22Rv1 (cell line): Measurements from ENCODE around the gene PCK2.

Experiments used
- H3K27ac ChIP-seq: fragments of 450-650 bp; 2 replicates; pipeline ENCODE4 v1.5.1; 2017
- ZFX ChIP-seq: fragments of 450-650 bp; IDR thresholded peaks from 2 replicates; pipeline ENCODE4 v1.6.1; 2017; ENCODE audit warnings: antibody characterized with exemption, borderline replicate concordance
- TF ChIP-seq, protein P1 (sequence below): fragments of 450-650 bp; IDR thresholded peaks from 2 replicates; pipeline ENCODE4 v1.5.1; 2017; ENCODE audit warnings: mild to moderate bottlenecking

The PCK2 gene

GRCh38 chr14:24054324-24054641 lies 39.8 kb upstream of the PCK2 start:
- no peak for TF ChIP-seq ZFX
- TF ChIP-seq, protein P1, sequence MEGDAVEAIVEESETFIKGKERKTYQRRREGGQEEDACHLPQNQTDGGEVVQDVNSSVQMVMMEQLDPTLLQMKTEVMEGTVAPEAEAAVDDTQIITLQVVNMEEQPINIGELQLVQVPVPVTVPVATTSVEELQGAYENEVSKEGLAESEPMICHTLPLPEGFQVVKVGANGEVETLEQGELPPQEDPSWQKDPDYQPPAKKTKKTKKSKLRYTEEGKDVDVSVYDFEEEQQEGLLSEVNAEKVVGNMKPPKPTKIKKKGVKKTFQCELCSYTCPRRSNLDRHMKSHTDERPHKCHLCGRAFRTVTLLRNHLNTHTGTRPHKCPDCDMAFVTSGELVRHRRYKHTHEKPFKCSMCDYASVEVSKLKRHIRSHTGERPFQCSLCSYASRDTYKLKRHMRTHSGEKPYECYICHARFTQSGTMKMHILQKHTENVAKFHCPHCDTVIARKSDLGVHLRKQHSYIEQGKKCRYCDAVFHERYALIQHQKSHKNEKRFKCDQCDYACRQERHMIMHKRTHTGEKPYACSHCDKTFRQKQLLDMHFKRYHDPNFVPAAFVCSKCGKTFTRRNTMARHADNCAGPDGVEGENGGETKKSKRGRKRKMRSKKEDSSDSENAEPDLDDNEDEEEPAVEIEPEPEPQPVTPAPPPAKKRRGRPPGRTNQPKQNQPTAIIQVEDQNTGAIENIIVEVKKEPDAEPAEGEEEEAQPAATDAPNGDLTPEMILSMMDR: no peak

GRCh38 chr14:24054646-24055045 lies 39.5 kb upstream of the PCK2 start:
- TF ChIP-seq, protein P1: no peak
- TF ChIP-seq ZFX: no peak

More at GRCh38 chr14:24054324-24054641, 39.8 kb upstream of the PCK2 start:
- no peak overlapping the region for H3K27ac ChIP-seq

DNA sequence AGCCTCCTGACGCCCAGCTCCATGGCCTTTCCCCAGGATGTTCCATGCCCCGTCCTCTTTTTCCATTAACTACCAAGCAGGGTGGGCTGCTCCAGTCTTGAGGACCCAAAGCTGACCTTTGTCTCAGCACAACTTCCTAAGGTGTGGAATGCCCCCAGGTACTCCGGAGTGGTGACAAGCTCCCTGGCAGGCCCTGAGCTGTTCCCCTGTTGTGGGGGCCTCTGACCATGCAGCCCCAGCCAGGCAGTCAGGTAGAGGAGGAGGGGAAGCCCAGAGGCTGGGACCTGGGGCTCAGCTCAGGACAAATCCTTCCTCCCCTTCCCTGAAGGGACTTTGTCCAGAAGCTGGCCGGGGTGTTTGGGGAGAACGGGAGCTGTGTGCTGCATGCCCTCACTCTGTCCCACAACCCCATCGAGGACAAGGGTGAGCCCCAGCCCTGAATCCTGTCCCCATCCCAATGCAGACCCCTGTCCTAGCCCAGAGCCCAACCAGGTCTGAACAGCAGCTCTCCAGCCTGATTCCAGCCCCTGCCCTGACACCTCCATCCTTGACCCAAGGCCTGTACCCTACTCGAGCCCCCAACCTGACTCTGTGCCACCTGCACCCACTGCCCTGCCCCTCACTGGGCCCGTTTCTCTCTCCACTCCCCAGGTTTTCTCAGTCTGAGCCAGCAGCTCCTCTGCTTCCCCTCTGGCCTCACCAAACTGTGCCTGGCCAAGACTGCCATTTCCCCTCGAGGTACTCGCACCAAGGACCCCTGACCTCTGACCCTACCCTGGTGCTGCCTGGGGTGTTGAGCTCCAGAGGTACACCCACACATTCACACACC lies 37.9 kb upstream of the PCK2 start:
- TF ChIP-seq, protein P1: no peak
- no peak for TF ChIP-seq ZFX
- no peak overlapping the region for H3K27ac ChIP-seq

More at GRCh38 chr14:24054646-24055045, 39.5 kb upstream of the PCK2 start:
- no peak overlapping the region for H3K27ac ChIP-seq

DNA sequence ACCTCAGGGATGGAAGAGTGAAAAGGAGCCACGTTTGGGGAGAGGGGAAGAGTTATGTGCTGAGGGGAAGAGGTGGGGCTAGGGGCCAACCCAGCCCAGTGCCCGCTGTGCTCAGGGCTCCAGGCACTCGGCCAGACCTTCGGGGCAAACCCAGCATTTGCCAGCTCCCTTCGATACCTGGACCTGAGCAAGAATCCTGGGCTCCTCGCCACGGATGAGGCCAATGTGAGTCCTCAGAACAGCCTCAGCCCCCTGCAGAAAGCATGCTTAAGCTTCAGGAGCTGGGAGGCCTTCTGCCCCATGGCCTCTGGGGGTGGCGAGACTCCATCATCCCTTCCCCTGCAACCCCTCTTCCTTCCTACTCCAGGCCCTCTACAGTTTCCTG lies 37.3 kb upstream of the PCK2 start:
- H3K27ac ChIP-seq: no peak overlapping the region
- no peak for TF ChIP-seq ZFX
- TF ChIP-seq, protein P1: no peak

GRCh38 chr14:24057271-24057670 lies 36.8 kb upstream of the PCK2 start:
- TF ChIP-seq, protein P1: no peak
- no peak for TF ChIP-seq ZFX
- no peak overlapping the region for H3K27ac ChIP-seq

DNA sequence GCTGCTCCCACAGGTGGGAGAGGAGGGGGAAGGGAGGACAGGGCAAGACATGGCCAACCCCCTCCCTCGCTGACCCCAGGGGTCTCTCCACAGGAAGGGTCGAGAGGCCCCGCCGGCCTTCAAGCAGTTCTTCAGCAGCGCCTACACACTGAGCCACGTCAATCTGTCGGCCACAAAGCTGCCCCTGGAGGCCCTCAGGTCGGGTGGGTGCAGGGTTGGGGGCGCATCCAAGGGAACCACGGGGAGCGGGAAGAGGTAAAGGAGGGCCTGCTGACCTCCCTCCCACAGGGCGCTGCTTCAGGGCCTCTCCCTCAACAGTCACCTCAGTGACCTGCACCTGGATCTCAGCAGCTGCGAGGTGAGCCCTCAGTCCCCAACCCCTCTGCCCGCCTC lies 36.2 kb upstream of the PCK2 start:
- TF ChIP-seq ZFX: no peak
- TF ChIP-seq, protein P1: no peak
- H3K27ac ChIP-seq: no peak overlapping the region

DNA sequence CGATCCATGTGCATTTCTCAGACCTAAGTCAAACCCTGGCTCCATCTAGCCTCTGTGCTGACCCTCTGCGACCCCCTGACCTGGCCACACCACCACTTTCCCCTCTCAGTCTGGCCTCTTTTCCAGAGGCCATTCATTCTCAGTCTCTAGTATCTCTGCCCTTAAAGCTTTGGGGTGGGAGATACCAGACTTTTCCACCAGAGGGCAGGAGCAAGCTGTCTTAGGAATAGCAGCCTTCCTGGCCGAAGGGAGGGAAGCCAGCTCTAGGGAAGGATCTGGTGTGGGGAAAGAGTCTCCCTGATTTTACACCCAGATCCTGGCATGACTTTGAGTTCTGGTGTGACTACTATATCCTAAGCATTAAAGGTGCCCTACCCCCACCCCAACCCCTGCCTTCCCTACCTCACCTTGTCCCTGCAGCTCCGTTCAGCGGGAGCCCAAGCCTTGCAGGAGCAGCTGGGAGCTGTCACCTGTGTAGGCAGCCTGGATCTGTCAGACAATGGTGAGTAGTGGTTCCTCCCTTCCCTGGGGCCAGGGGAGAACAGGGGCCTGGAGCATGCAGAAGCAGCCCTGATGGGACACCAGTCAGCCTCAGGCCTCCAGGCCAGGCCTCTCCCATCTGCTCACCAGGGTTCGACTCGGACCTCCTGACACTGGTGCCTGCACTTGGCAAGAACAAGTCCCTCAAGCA lies 35.7 kb upstream of the PCK2 start:
- no peak for TF ChIP-seq ZFX
- TF ChIP-seq, protein P1: peak; percentile 76
- H3K27ac ChIP-seq: no peak overlapping the region
